ENCODE measurements around the gene CGB3. TPM values are rescaled to one million over a fixed set of nuclear protein-coding genes. Genes with fewer than 3 reads are reported as not detected.

The CGB3 gene
- polyA plus RNA-seq, 3 donors = not detected

- peaks cover 4 to 5% of the 10 kb centered on the region in 2 donors for H3K36me3 Mint-ChIP-seq
- H3K27ac Mint-ChIP-seq = no peak overlapping the region
- intact Hi-C loops (cut with micrococcal nuclease) = no loop called here
- no peak for TF ChIP-seq CTCF (IDR thresholded peaks at IDR 0.05)
- H3K36me3 ChIP-seq (replicated peaks in 1 of 2; ENCODE audit: control insufficient read depth in 1 of 2, insufficient read depth in 2 of 2, low read length in 2 of 2) = no peaks in the 10 kb centered on the region
- H3K4me3 ChIP-seq (replicated peaks in 1 of 3; ENCODE audit: low read depth in 2 of 3, low read length in 3 of 3) = no peak overlapping the region
- no peak overlapping the region for H2AFZ ChIP-seq (ENCODE audit: insufficient read depth, low read depth, low read length, poor library complexity, severe bottlenecking)
- H4K20me1 ChIP-seq (ENCODE audit: insufficient read depth, low read length) = no peaks in the 10 kb centered on the region
- H3K4me3 Mint-ChIP-seq = peak overlapping the region in 1 of 2 donors; percentile 24
- H3K27ac ChIP-seq (ENCODE audit: low read depth in 1 of 2, low read length in 2 of 2) = no peak overlapping the region
- peaks cover 29% of the 10 kb centered on the region for H3K4me1 Mint-ChIP-seq
- no peak for DNase-seq
- H3K27me3 Mint-ChIP-seq (ENCODE audit: low read depth in 3 of 3) = peaks cover 36 to 51% (median 45%) of the 10 kb centered on the region in 3 donors
- H3K9me3 Mint-ChIP-seq = peaks cover 0 to 10% (median 5%) of the 10 kb centered on the region in 7 donors
- WGBS (ENCODE audit: insufficient coverage) = 97% methylated on average over 5 of the region's 9 CpGs
- peaks cover 14 to 47% of the 10 kb centered on the region in 2 donors for H3K27me3 ChIP-seq (ENCODE audit: control insufficient read depth in 2 of 2, insufficient read depth in 2 of 2, low read length in 2 of 2)
- no peak overlapping the region for H3K4me2 ChIP-seq (replicated peaks; ENCODE audit: extremely low read depth, low read length, poor library complexity, severe bottlenecking)
- H3K4me1 ChIP-seq (ENCODE audit: control insufficient read depth in 1 of 2, insufficient read depth in 2 of 2, low read length in 2 of 2) = peaks cover 24 to 29% of the 10 kb centered on the region in 2 donors
- no peak overlapping the region for H3K9ac ChIP-seq (ENCODE audit: insufficient read depth, low read length, poor library complexity, severe bottlenecking)
- no peaks in the 10 kb centered on the region for H3K9me3 ChIP-seq (replicated peaks in 1 of 2; ENCODE audit: control insufficient read depth in 1 of 2, insufficient read depth in 1 of 2, low read length in 2 of 2)
- no peaks in the 10 kb centered on the region for H3K79me2 ChIP-seq (ENCODE audit: insufficient read depth, low read length)
Measured at GRCh38 chr19:49022116-49022515, 2.0 kb downstream of the CGB3 start.

- no peak overlapping the region for H3K9ac ChIP-seq (ENCODE audit: insufficient read depth, low read length, poor library complexity, severe bottlenecking)
- H3K79me2 ChIP-seq (ENCODE audit: insufficient read depth, low read length) = no peaks in the 10 kb centered on the region
- 49% methylated on average over 16 of the region's 16 CpGs for WGBS (ENCODE audit: insufficient coverage)
- H3K9me3 Mint-ChIP-seq = peaks cover 0 to 10% (median 5%) of the 10 kb centered on the region in 7 donors
- intact Hi-C loops (cut with micrococcal nuclease) = no loop called here
- DNase-seq = peak in 2 of 3 donors; percentile 11 to 47
- no peak overlapping the region for H3K4me2 ChIP-seq (replicated peaks; ENCODE audit: extremely low read depth, low read length, poor library complexity, severe bottlenecking)
- H3K4me1 Mint-ChIP-seq = peaks cover 29% of the 10 kb centered on the region
- no peak overlapping the region for H3K27ac ChIP-seq (ENCODE audit: low read depth in 1 of 2, low read length in 2 of 2)
- no peak overlapping the region for H3K27ac Mint-ChIP-seq
- no peak overlapping the region for H2AFZ ChIP-seq (ENCODE audit: insufficient read depth, low read depth, low read length, poor library complexity, severe bottlenecking)
- H3K27me3 ChIP-seq (ENCODE audit: control insufficient read depth in 2 of 2, insufficient read depth in 2 of 2, low read length in 2 of 2) = peaks cover 14 to 49% of the 10 kb centered on the region in 2 donors
- H3K4me3 Mint-ChIP-seq = peak overlapping the region in 1 of 2 donors; percentile 55
- no peaks in the 10 kb centered on the region for H3K9me3 ChIP-seq (replicated peaks in 1 of 2; ENCODE audit: control insufficient read depth in 1 of 2, insufficient read depth in 1 of 2, low read length in 2 of 2)
- H3K4me3 ChIP-seq (replicated peaks in 1 of 3; ENCODE audit: low read depth in 2 of 3, low read length in 3 of 3) = no peak overlapping the region
- no peak for TF ChIP-seq CTCF (IDR thresholded peaks at IDR 0.05)
- peaks cover 9 to 10% of the 10 kb centered on the region in 2 donors for H3K36me3 Mint-ChIP-seq
- H3K4me1 ChIP-seq (ENCODE audit: control insufficient read depth in 1 of 2, insufficient read depth in 2 of 2, low read length in 2 of 2) = peaks cover 24 to 29% of the 10 kb centered on the region in 2 donors
- H3K27me3 Mint-ChIP-seq (ENCODE audit: low read depth in 3 of 3) = peaks cover 36 to 53% (median 50%) of the 10 kb centered on the region in 3 donors
- peaks cover 0 to 2% of the 10 kb centered on the region in 2 donors for H3K36me3 ChIP-seq (replicated peaks in 1 of 2; ENCODE audit: control insufficient read depth in 1 of 2, insufficient read depth in 2 of 2, low read length in 2 of 2)
- H4K20me1 ChIP-seq (ENCODE audit: insufficient read depth, low read length) = no peaks in the 10 kb centered on the region
Measured at GRCh38 chr19:49020931-49021895, 2.9 kb downstream of the CGB3 start.
